Sigmoid colon (tissue), 7 donors: ENCODE measurements around the gene GRIK3. TPM values are rescaled to one million over a fixed set of nuclear protein-coding genes. Genes with fewer than 3 reads are reported as not detected.

Source experiments
- DNase-seq: peaks from one replicate; pipeline ENCODE4 v3.0.0-alpha.2; 2019
- H3K27ac ChIP-seq, 4 donors: fragments of 200-600 bp; sonication (generic); one replicate each; pipeline ENCODE4 v1.5.1; 2016 to 2019; ENCODE audit warnings: mild to moderate bottlenecking in 1 of 4
- H3K27me3 ChIP-seq, 3 donors: fragments of 200-600 bp; sonication (generic); one replicate each; pipeline ENCODE4 v1.5.1; 2019; ENCODE audit warnings: mild to moderate bottlenecking in 1 of 3
- H3K36me3 ChIP-seq, 4 donors: fragments of 200-600 bp; sonication (generic); one replicate each; pipeline ENCODE4 v1.5.1; 2016 to 2019
- H3K4me1 ChIP-seq, 4 donors: fragments of 200-600 bp; sonication (generic); one replicate each; pipeline ENCODE4 v1.5.1; 2017 to 2019
- H3K4me3 ChIP-seq, 4 donors: fragments of 200-600 bp; sonication (generic); one replicate each; pipeline ENCODE4 v1.5.1; 2017 to 2019; ENCODE audit warnings: mild to moderate bottlenecking in 2 of 4, moderate library complexity in 1 of 4
- H3K9me3 ChIP-seq, 4 donors: fragments of 200-600 bp in 3 of 4; sonication (generic) in 3 of 4; one replicate each; pipeline versions ENCODE4 v1.5.1 to v1.6.1; 2013 to 2019
- EP300 ChIP-seq, 4 donors: sonication (generic); formaldehyde crosslinking; IDR thresholded peaks; one replicate each; pipeline ENCODE4 v1.6.1; 2017; ENCODE audit warnings: antibody characterized with exemption in 4 of 4
- POLR2A ChIP-seq, 2 donors: fragments of 450-650 bp; IDR thresholded peaks; one replicate each; pipeline ENCODE4 v1.6.1; 2016; ENCODE audit warnings: antibody characterized with exemption in 2 of 2, mild to moderate bottlenecking in 2 of 2, moderate library complexity in 2 of 2
- POLR2AphosphoS5 ChIP-seq, 4 donors: sonication (generic); formaldehyde crosslinking; IDR thresholded peaks; one replicate each; pipeline ENCODE4 v1.6.1; 2017; ENCODE audit warnings: antibody characterized with exemption in 4 of 4
- WGBS, 2 donors: extraction: QIAGEN DNeasy Blood & Tissue Kit; methylation state at CpG; one replicate each; pipeline ENCODE4 v1.1.7; 2013; 5-methylcytosine and 5-hydroxymethylcytosine counted together
- intact Hi-C: fragments of 100-400 bp; cut with DNase I; formaldehyde crosslinking; loops from one replicate; pipeline ENCODE4 v1.15.1; 2023
- polyA plus RNA-seq, 3 donors: library from polyadenylated mRNA; stranded (reverse); fragments of 200-250 nt; gene quantifications; one replicate each; pipeline ENCODE4 v1.2.3, GENCODE V29; 2013
- total RNA-seq, 4 donors: library from RNA; depleted of rRNA; stranded (reverse); fragments of >200 nt; gene quantifications; one replicate each; pipeline ENCODE4 v1.1.0, GENCODE V29; 2016
- TF ChIP-seq, protein P1 (sequence below), 4 experiments: fragments of 450-650 bp in 3 of 4; fragments of 200-600 bp in 1 of 4; IDR thresholded peaks; one replicate each; pipeline ENCODE4 v1.5.1; 2016 to 2019; ENCODE audit warnings: antibody characterized with exemption in 4 of 4, mild to moderate bottlenecking in 3 of 4, moderate library complexity in 2 of 4
- donor health status: healthy with polysubstance abuse.
- donor health status: Bipolar disorder and iron deficiency.
- donor health status: healthy.

The GRIK3 gene
- total and polyA plus RNA-seq, 7 donors: 0.60 to 7.1 (median 3.4) TPM; not detected in 1

DNA sequence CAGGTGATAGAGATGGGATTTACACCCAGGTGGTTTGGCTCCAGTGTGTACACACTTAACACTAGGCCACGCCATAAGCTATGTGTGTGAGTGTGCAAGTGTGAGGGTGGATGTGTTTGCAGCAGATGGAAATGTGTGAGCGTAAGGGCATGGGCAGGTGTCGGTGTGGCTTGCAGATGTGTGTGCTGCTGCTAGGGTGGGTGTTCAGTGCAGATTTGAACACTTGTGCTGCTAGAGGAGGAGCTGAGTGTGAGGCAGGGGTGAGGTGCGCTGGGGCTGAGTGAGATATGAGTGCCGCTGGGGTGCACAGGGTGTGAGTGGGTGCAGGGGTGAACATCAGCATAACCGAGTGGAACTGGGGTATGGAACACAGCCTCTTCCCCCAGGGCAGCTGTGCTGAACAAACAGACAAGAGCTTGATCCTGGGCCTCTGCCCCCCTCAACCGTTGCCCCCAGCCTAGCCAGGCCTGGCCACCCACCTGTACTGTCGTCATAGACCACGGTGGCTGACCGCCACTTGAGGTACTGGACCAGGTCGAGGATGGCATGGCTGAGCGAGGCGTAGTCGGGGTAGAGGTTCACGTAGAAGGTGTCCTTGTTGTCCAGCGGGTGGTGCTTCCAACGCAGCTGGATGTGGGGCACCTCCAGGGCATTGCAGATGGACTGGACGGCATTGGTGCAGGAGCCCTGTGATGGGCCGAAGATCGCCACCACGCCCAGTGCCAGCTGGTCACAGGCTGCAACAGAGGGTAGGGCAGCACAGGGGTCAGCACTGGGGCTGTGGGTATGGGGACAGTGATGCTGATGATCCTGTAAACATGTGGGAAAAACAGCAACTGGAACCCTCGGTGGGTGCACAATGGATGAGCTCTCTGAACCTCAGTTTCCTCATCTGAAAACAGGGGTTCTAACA lies 153.9 kb downstream of the GRIK3 start:
- no peaks in the 10 kb centered on the region for H3K4me1 ChIP-seq
- H3K9me3 ChIP-seq: no peaks in the 10 kb centered on the region
- intact Hi-C loops: no loop called here
- no peak for TF ChIP-seq POLR2AphosphoS5 (IDR thresholded peaks at IDR 0.05)
- TF ChIP-seq EP300 (IDR thresholded peaks at IDR 0.05): no peak
- TF ChIP-seq, protein P1, sequence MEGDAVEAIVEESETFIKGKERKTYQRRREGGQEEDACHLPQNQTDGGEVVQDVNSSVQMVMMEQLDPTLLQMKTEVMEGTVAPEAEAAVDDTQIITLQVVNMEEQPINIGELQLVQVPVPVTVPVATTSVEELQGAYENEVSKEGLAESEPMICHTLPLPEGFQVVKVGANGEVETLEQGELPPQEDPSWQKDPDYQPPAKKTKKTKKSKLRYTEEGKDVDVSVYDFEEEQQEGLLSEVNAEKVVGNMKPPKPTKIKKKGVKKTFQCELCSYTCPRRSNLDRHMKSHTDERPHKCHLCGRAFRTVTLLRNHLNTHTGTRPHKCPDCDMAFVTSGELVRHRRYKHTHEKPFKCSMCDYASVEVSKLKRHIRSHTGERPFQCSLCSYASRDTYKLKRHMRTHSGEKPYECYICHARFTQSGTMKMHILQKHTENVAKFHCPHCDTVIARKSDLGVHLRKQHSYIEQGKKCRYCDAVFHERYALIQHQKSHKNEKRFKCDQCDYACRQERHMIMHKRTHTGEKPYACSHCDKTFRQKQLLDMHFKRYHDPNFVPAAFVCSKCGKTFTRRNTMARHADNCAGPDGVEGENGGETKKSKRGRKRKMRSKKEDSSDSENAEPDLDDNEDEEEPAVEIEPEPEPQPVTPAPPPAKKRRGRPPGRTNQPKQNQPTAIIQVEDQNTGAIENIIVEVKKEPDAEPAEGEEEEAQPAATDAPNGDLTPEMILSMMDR (IDR thresholded peaks at IDR 0.05): no peak
- TF ChIP-seq POLR2A (IDR thresholded peaks at IDR 0.05): no peak
- WGBS, 2 donors: 83 to 90% methylated on average over 22 of the region's 22 CpGs
- H3K27me3 ChIP-seq: no peaks in the 10 kb centered on the region
- no peak overlapping the region for H3K4me3 ChIP-seq
- H3K36me3 ChIP-seq: no peaks in the 10 kb centered on the region
- no peak for DNase-seq
- H3K27ac ChIP-seq: no peak overlapping the region

DNA sequence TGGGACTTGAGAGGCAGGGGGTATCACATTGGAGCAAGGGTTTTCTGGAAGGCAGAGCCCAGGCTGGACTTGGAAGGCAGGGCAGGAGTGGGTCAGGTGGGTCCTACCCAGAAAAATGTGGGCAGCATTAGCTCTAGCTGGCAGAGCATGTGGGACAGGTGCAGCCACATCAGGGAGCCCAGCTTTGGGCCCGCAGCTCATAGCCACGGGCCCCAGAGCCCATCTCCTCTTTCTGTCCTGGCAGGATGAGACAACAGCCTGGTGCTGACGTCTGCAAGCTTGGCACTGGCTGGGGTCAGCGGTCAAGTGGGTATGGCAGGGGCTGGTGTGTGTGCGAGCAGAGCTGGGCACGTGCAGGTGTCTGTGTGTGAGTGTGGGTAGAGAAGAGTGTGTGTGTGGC lies 154.7 kb downstream of the GRIK3 start:
- H3K9me3 ChIP-seq: no peaks in the 10 kb centered on the region
- intact Hi-C loops: no loop called here
- no peak for TF ChIP-seq EP300 (IDR thresholded peaks at IDR 0.05)
- TF ChIP-seq, protein P1 (IDR thresholded peaks at IDR 0.05): no peak
- TF ChIP-seq POLR2A (IDR thresholded peaks at IDR 0.05): no peak
- no peak for TF ChIP-seq POLR2AphosphoS5 (IDR thresholded peaks at IDR 0.05)
- H3K4me1 ChIP-seq: no peaks in the 10 kb centered on the region
- 77 to 86% methylated on average over 6 of the region's 6 CpGs for WGBS, 2 donors
- no peak overlapping the region for H3K27ac ChIP-seq
- H3K36me3 ChIP-seq: no peaks in the 10 kb centered on the region
- peak; percentile 35 for DNase-seq
- H3K4me3 ChIP-seq: no peak overlapping the region
- no peaks in the 10 kb centered on the region for H3K27me3 ChIP-seq

DNA sequence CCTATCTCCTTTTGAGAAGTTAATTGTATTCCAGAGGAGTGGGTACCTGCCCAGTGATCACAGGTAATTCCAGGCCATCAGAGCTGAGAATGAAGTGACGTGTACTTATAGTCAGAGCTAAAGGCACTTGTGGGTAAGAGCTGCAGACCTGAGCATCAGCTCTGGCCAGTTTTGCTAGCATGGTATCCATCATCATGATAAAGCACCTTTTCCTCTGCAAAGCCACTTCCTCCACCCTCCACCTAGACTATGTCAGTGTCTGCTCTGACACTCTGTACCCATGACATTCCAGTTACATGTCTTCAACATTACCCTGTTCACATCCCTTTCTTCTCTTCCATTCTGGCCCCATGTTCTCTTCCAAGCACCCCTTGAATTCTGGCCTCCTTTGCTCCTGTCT lies 157.3 kb downstream of the GRIK3 start:
- H3K4me3 ChIP-seq: no peak overlapping the region
- H3K4me1 ChIP-seq: no peaks in the 10 kb centered on the region
- no peaks in the 10 kb centered on the region for H3K9me3 ChIP-seq
- intact Hi-C loops: no loop called here
- no peak for TF ChIP-seq EP300 (IDR thresholded peaks at IDR 0.05)
- TF ChIP-seq POLR2AphosphoS5 (IDR thresholded peaks at IDR 0.05): no peak
- TF ChIP-seq POLR2A (IDR thresholded peaks at IDR 0.05): no peak
- TF ChIP-seq, protein P1 (IDR thresholded peaks at IDR 0.05): no peak
- 51 to 76% methylated on average over 1 of the region's 1 CpG for WGBS, 2 donors
- no peak for DNase-seq
- H3K36me3 ChIP-seq: no peaks in the 10 kb centered on the region
- H3K27me3 ChIP-seq: peaks cover 0 to 6% (median 0%) of the 10 kb centered on the region in 3 donors
- no peak overlapping the region for H3K27ac ChIP-seq

DNA sequence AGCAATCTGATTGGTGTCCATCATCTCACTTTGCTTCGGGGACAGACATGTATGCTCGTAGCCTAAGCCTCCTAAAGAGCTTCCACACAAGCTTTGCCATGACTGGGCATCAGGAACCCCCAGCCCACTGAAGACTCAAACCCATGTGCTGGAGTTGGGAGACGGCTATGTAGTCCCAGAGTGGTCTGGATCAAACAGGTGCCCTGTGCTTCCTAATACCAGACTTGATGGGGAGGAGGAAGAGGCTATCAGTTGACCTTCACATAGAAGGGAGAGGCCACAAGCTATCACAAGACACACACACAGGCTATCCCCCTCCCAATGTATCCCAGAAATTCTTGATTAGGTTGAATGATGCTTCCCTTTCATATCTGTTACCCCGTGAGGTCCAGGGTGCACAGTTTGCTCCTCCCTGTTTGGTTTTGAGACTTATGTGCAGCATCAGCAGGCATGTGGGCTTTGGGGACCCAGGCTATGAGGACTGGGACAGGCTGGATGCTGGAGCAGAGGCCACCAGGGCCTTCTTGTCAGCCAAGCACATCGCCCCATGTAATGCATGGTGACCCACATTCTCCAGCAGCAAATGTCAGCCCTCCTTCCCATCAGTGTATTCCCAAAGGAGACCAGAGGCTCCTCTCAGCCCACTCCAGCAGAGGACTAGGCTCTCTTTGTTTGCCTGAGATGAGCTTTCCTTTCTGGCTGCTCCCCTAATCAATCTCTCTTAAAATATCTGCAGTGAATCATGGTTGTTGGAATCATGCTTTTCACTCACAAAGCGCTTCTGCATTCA lies 159.8 kb downstream of the GRIK3 start:
- intact Hi-C loops: no loop called here
- no peaks in the 10 kb centered on the region for H3K9me3 ChIP-seq
- H3K36me3 ChIP-seq: no peaks in the 10 kb centered on the region
- no peak overlapping the region for H3K27ac ChIP-seq
- DNase-seq: peak; percentile 11
- H3K4me3 ChIP-seq: no peak overlapping the region
- no peaks in the 10 kb centered on the region for H3K4me1 ChIP-seq
- TF ChIP-seq POLR2AphosphoS5 (IDR thresholded peaks at IDR 0.05) (no peak), EP300 (IDR thresholded peaks at IDR 0.05) (no peak), POLR2A (IDR thresholded peaks at IDR 0.05) (no peak)
- TF ChIP-seq, protein P1 (IDR thresholded peaks at IDR 0.05): no peak
- 75 to 82% methylated on average over 6 of the region's 6 CpGs for WGBS, 2 donors
- H3K27me3 ChIP-seq: peaks cover 0 to 6% (median 0%) of the 10 kb centered on the region in 3 donors
